Activated CD8-positive, alpha-beta T cell treated with anti-CD3 and anti-CD28 coated beads, Interleukin-2, amount 10 ng/mL, durations not matched to agents 7 days and 5 days (primary cell): ENCODE data around the gene STX16. TPM values are rescaled to one million over a fixed set of nuclear protein-coding genes. Genes with fewer than 3 reads are reported as not detected.

ENCODE experiments used
- ATAC-seq: fragments of 150-1000 bp; cut with Tn5 transposase; one replicate; pipeline ENCODE4 v1.10.0; 2021; ENCODE audit warnings: moderate library complexity
- CTCF ChIA-PET: fragments of 350-600 bp; sonication (Branson Sonifier 250); formaldehyde crosslinking; loops from one replicate; lab custom pipeline; 2021; ENCODE audit warnings: antibody characterized with exemption; lab: Charles Lee
- POLR2A ChIA-PET: fragments of 350-600 bp; sonication (Branson Sonifier 250); formaldehyde crosslinking; loops from one replicate; lab custom pipeline; 2021; ENCODE audit warnings: antibody characterized with exemption; lab: Charles Lee
- DNase-seq: peaks from one replicate; pipeline ENCODE4 v3.0.0-alpha.2; 2020
- H3K27ac Mint-ChIP-seq: one replicate; pipeline ENCODE4 v1.8.0; 2021; ENCODE audit warnings: mild to moderate bottlenecking, mixed read lengths
- H3K27me3 Mint-ChIP-seq: one replicate; pipeline ENCODE4 v1.8.0; 2021; ENCODE audit warnings: low read depth, mixed read lengths
- H3K36me3 Mint-ChIP-seq: one replicate; pipeline ENCODE4 v1.8.0; 2021; ENCODE audit warnings: low read depth, mixed read lengths
- H3K4me1 Mint-ChIP-seq: one replicate; pipeline ENCODE4 v1.8.0; 2021; ENCODE audit warnings: low read depth, mixed read lengths
- H3K4me3 Mint-ChIP-seq: one replicate; pipeline ENCODE4 v1.8.0; 2021; ENCODE audit warnings: mild to moderate bottlenecking, mixed read lengths
- H3K9me3 Mint-ChIP-seq: one replicate; pipeline ENCODE4 v1.8.0; 2022; ENCODE audit warnings: mixed read lengths; ENCODE audit not compliant: insufficient read depth
- total RNA-seq, 2 experiments: library from RNA; stranded (reverse); gene quantifications; one replicate each; pipeline ENCODE4 v1.2.3, GENCODE V29; 2021

Gene STX16
- total RNA-seq, 2 experiments from 2014 or later = 128 to 136 TPM

GRCh38 chr20:58703765-58704371 lies 52.8 kb downstream of the STX16 start:
- Mint-ChIP-seq H3K36me3 (peaks cover 25% of the 10 kb centered on the region), H3K27me3 (no peaks in the 10 kb centered on the region), H3K27ac (no peak overlapping the region), H3K4me1 (peaks cover 6% of the 10 kb centered on the region), H3K9me3 (no peaks in the 10 kb centered on the region), H3K4me3 (no peak overlapping the region)
- DNase-seq (no peak), ATAC-seq (no peak)
- CTCF ChIA-PET = interaction anchor here (0.9 to 3.3 kb wide), 4 partner anchors 8 to 53 kb away, joined by 3 to 10 read pairs (median 4); partner anchors contain the start of gene STX16
- POLR2A ChIA-PET = no interaction called here

GRCh38 chr20:58705208-58705926 lies 54.3 kb downstream of the STX16 start:
- Mint-ChIP-seq H3K36me3 (peaks cover 22% of the 10 kb centered on the region), H3K4me1 (peaks cover 4% of the 10 kb centered on the region), H3K9me3 (no peaks in the 10 kb centered on the region), H3K27me3 (no peaks in the 10 kb centered on the region), H3K4me3 (no peak overlapping the region), H3K27ac (no peak overlapping the region)
- ChIA-PET POLR2A (no interaction called here), CTCF (interaction anchor here (1.2 to 3.3 kb wide), 2 partner anchors 14 to 55 kb away, joined by 4 to 10 read pairs; partner anchors contain the start of gene STX16)
- no peak for ATAC-seq
- no peak for DNase-seq

- H3K27ac Mint-ChIP-seq = no peak overlapping the region
- ATAC-seq = no peak
- peaks cover 21% of the 10 kb centered on the region for H3K36me3 Mint-ChIP-seq
- no peaks in the 10 kb centered on the region for H3K27me3 Mint-ChIP-seq
- H3K4me1 Mint-ChIP-seq = peaks cover 3% of the 10 kb centered on the region
- DNase-seq = no peak
- H3K9me3 Mint-ChIP-seq = no peaks in the 10 kb centered on the region
- no peak overlapping the region for H3K4me3 Mint-ChIP-seq
- POLR2A ChIA-PET = no interaction called here
- CTCF ChIA-PET = no interaction called here
Measured at GRCh38 chr20:58706150-58706892, 55.2 kb downstream of the STX16 start.

- no peak overlapping the region for H3K27ac Mint-ChIP-seq
- ChIA-PET CTCF (no interaction called here), POLR2A (no interaction called here)
- H3K9me3 Mint-ChIP-seq = no peaks in the 10 kb centered on the region
- H3K4me3 Mint-ChIP-seq = no peak overlapping the region
- no peaks in the 10 kb centered on the region for H3K27me3 Mint-ChIP-seq
- H3K4me1 Mint-ChIP-seq = peaks cover 3% of the 10 kb centered on the region
- ATAC-seq (no peak), DNase-seq (peak; percentile 4)
- peaks cover 21% of the 10 kb centered on the region for H3K36me3 Mint-ChIP-seq
Measured at GRCh38 chr20:58706975-58707681, 56.0 kb downstream of the STX16 start.

- CTCF ChIA-PET = no interaction called here
Measured at GRCh38 chr20:58707770-58708169, 56.7 kb downstream of the STX16 start.

GRCh38 chr20:58708246-58708931 lies 57.3 kb downstream of the STX16 start:
- CTCF ChIA-PET = no interaction called here

More at GRCh38 chr20:58707770-58708169, 56.7 kb downstream of the STX16 start:
- DNase-seq (no peak), ATAC-seq (no peak)
- Mint-ChIP-seq H3K4me3 (no peak overlapping the region), H3K36me3 (peaks cover 17% of the 10 kb centered on the region), H3K27ac (no peak overlapping the region), H3K9me3 (no peaks in the 10 kb centered on the region), H3K4me1 (peaks cover 3% of the 10 kb centered on the region), H3K27me3 (no peaks in the 10 kb centered on the region)
- POLR2A ChIA-PET = no interaction called here

GRCh38 chr20:58709013-58709702 lies 58.1 kb downstream of the STX16 start:
- peaks cover 7% of the 10 kb centered on the region for H3K36me3 Mint-ChIP-seq
- ATAC-seq (no peak), DNase-seq (peak; percentile 9)
- no peaks in the 10 kb centered on the region for H3K27me3 Mint-ChIP-seq
- CTCF ChIA-PET = no interaction called here
- no peak overlapping the region for H3K4me3 Mint-ChIP-seq
- POLR2A ChIA-PET = no interaction called here
- H3K27ac Mint-ChIP-seq = no peak overlapping the region
- no peaks in the 10 kb centered on the region for H3K9me3 Mint-ChIP-seq
- H3K4me1 Mint-ChIP-seq = peaks cover 3% of the 10 kb centered on the region

More at GRCh38 chr20:58708246-58708931, 57.3 kb downstream of the STX16 start:
- peak; percentile 8 for DNase-seq
- Mint-ChIP-seq H3K9me3 (no peaks in the 10 kb centered on the region), H3K4me3 (no peak overlapping the region), H3K27ac (no peak overlapping the region), H3K27me3 (no peaks in the 10 kb centered on the region), H3K36me3 (peaks cover 12% of the 10 kb centered on the region), H3K4me1 (peaks cover 3% of the 10 kb centered on the region)
- POLR2A ChIA-PET = no interaction called here
- ATAC-seq = no peak

GRCh38 chr20:58709703-58710039 lies 58.6 kb downstream of the STX16 start:
- no peaks in the 10 kb centered on the region for H3K9me3 Mint-ChIP-seq

GRCh38 chr20:58710481-58711265 lies 59.6 kb downstream of the STX16 start:
- Mint-ChIP-seq H3K27me3 (no peaks in the 10 kb centered on the region), H3K4me1 (no peaks in the 10 kb centered on the region), H3K36me3 (peaks cover under 1% of the 10 kb centered on the region), H3K4me3 (no peak overlapping the region), H3K9me3 (no peaks in the 10 kb centered on the region), H3K27ac (no peak overlapping the region)
- peak; percentile 12 for DNase-seq
- POLR2A ChIA-PET = no interaction called here
- CTCF ChIA-PET = interaction anchor here (1.5 kb wide), 1 partner anchor 7 kb away, joined by 4 read pairs; no protein-coding TSS in a partner anchor
- ATAC-seq = no peak

More at GRCh38 chr20:58709703-58710039, 58.6 kb downstream of the STX16 start:
- DNase-seq = peak; percentile 7
- Mint-ChIP-seq H3K27ac (no peak overlapping the region), H3K4me1 (peaks cover 1% of the 10 kb centered on the region), H3K36me3 (peaks cover 4% of the 10 kb centered on the region), H3K27me3 (no peaks in the 10 kb centered on the region), H3K4me3 (no peak overlapping the region)
- ChIA-PET POLR2A (no interaction called here), CTCF (no interaction called here)
- no peak for ATAC-seq

- ChIA-PET POLR2A (no interaction called here), CTCF (interaction anchor here (1.5 kb wide), 1 partner anchor 8 kb away, joined by 4 read pairs; no protein-coding TSS in a partner anchor)
- Mint-ChIP-seq H3K9me3 (no peaks in the 10 kb centered on the region), H3K4me3 (no peak overlapping the region), H3K36me3 (no peaks in the 10 kb centered on the region), H3K27ac (no peak overlapping the region), H3K4me1 (no peaks in the 10 kb centered on the region), H3K27me3 (no peaks in the 10 kb centered on the region)
- no peak for ATAC-seq
- DNase-seq = peak; percentile 16
Measured at GRCh38 chr20:58711266-58712051, 60.4 kb downstream of the STX16 start.
